NT2/D1 (cell line): ENCODE measurements around the gene C10orf90.

Experiments used
- SUZ12 ChIP-seq: IDR thresholded peaks from 2 replicates; pipeline ENCODE4 v1.6.1; 2011; ENCODE audit not compliant: insufficient read length, insufficient read depth; ENCODE audit errors: extremely low read depth
- YY1 ChIP-seq: IDR thresholded peaks from 2 replicates; pipeline ENCODE4 v1.6.1; 2011; ENCODE audit not compliant: insufficient read length, insufficient read depth
- ZNF274 ChIP-seq: IDR thresholded peaks from 2 replicates; pipeline ENCODE4 v1.6.1; 2011; ENCODE audit warnings: mild to moderate bottlenecking, low read depth, low read length

- TF ChIP-seq SUZ12 (no peak), YY1 (no peak), ZNF274 (no peak)
Observed at GRCh38 chr10:126425032-126425431, 245.5 kb downstream of the C10orf90 start.
